ENCODE results near the gene ARHGEF2. TPM values are rescaled to one million over a fixed set of nuclear protein-coding genes. Genes with fewer than 3 reads are reported as not detected.

Gene ARHGEF2
- total and polyA plus RNA-seq, 2 of the 13 experiments (the other 11 are each of a cell fraction or from before 2014, with no cell fraction given) = 16.1 to 32.1 TPM

DNA sequence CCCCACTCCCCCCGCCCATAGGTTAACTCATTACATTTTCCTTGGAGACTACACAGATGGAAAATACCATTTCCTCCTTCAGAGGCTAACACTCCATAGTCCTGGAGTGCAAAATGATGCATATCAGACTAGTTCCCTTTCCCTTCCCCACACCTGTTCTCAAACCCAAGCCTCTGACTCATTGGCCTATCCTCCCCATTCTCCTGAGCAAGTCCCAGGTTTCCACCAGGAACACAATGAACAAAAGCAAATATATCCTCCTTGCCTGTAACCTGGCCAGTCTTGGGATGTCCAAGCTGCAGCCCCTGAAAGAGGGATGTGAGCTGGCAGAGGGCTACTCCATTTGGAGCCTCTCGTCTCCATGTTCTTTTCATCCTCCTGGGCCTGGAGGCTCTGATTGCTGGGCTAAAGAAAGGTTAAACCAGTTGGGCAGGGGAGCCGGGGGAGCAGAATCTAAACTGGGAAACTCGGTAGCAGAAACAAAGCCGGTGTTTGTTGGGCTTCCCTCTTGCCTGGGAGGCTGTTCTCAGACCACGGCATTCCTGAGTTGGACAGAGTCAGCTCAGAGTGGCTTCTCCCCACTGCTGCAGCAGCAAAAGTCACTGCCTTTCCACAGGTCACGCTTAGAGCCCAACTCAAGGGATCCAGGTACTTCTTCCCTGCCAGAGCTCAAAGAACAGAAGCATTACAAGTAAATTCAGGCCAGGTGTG, 28.5 kb upstream of the ARHGEF2 start:
- no peak for FAIRE-seq
- WGBS (ENCODE audit: low lambda C conversion rate) = 50% methylated on average over 6 of the region's 7 CpGs
- Histone ChIP-seq H3K27me3 (ENCODE audit: control insufficient read depth in 1 of 2, insufficient read depth in 2 of 2, low read length in 2 of 2) (no peaks in the 10 kb centered on the region), H4K20me1 (ENCODE audit: insufficient read depth, low read length) (no peaks in the 10 kb centered on the region), H3K27ac (ENCODE audit: extremely low read length, insufficient read depth, low read length) (peak overlapping the region; percentile 33), H3K36me3 (replicated peaks in 1 of 2; ENCODE audit: control insufficient read depth in 1 of 2, insufficient read depth in 2 of 2, low read length in 2 of 2) (peaks cover 11 to 21% of the 10 kb centered on the region in 2 experiments), H2AFZ (ENCODE audit: low read length) (no peak overlapping the region), H3K9ac (ENCODE audit: insufficient read depth, low read depth, low read length) (no peak overlapping the region), H3K4me3 (replicated peaks in 1 of 3; ENCODE audit: insufficient read depth in 1 of 3, low read depth in 2 of 3, low read length in 3 of 3) (no peak overlapping the region), H3K4me2 (ENCODE audit: low read depth, low read length) (0 out of 2 replicates have a peak overlapping the region, but pooled peaks have one; percentile 15), H3K79me2 (ENCODE audit: insufficient read depth, low read length) (no peaks in the 10 kb centered on the region), H3K4me1 (ENCODE audit: insufficient read depth, low read length) (peaks cover 59% of the 10 kb centered on the region), H3K9me3 (ENCODE audit: low read length) (no peaks in the 10 kb centered on the region)
- peak; percentile 12; the same call in 2 of the 3 replicates for ATAC-seq
- in situ Hi-C loops (cut with HindIII; ENCODE audit: extremely low pct_ligation_motif_present, low pct_unique_long_range_greater_than_20kb) = no loop called here
- intact Hi-C loops (cut with micrococcal nuclease; ENCODE audit: unreplicated experiment) = loop anchor here (10.0 kb wide), 1 partner anchor 58 kb away; the partner anchor contains the start of gene RAB25
- DNase-seq (ENCODE audit: low spot score) = no peak
- POLR2A ChIA-PET = no interaction called here
- CTCF ChIA-PET (ENCODE audit: low intra/inter-chr PET ratio, low total read pairs) = no interaction called here
- no TSS peak for BruUV-seq (replicated peaks)
- no peak for TF ChIP-seq ZNF543 (CRISPR knock-in tag; IDR thresholded peaks at IDR 0.05)
- TF ChIP-seq ZNF101 (CRISPR knock-in tag; IDR thresholded peaks at IDR 0.05; ENCODE audit: borderline replicate concordance, low read depth) = no peak
- TF ChIP-seq, protein P1, sequence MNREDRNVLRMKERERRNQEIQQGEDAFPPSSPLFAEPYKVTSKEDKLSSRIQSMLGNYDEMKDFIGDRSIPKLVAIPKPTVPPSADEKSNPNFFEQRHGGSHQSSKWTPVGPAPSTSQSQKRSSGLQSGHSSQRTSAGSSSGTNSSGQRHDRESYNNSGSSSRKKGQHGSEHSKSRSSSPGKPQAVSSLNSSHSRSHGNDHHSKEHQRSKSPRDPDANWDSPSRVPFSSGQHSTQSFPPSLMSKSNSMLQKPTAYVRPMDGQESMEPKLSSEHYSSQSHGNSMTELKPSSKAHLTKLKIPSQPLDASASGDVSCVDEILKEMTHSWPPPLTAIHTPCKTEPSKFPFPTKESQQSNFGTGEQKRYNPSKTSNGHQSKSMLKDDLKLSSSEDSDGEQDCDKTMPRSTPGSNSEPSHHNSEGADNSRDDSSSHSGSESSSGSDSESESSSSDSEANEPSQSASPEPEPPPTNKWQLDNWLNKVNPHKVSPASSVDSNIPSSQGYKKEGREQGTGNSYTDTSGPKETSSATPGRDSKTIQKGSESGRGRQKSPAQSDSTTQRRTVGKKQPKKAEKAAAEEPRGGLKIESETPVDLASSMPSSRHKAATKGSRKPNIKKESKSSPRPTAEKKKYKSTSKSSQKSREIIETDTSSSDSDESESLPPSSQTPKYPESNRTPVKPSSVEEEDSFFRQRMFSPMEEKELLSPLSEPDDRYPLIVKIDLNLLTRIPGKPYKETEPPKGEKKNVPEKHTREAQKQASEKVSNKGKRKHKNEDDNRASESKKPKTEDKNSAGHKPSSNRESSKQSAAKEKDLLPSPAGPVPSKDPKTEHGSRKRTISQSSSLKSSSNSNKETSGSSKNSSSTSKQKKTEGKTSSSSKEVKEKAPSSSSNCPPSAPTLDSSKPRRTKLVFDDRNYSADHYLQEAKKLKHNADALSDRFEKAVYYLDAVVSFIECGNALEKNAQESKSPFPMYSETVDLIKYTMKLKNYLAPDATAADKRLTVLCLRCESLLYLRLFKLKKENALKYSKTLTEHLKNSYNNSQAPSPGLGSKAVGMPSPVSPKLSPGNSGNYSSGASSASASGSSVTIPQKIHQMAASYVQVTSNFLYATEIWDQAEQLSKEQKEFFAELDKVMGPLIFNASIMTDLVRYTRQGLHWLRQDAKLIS (CRISPR knock-in tag; IDR thresholded peaks at IDR 0.05) = no peak
- TF ChIP-seq FOXJ3 (CRISPR knock-in tag; IDR thresholded peaks at IDR 0.05; ENCODE audit: borderline replicate concordance) = no peak
- TF ChIP-seq, protein P2, sequence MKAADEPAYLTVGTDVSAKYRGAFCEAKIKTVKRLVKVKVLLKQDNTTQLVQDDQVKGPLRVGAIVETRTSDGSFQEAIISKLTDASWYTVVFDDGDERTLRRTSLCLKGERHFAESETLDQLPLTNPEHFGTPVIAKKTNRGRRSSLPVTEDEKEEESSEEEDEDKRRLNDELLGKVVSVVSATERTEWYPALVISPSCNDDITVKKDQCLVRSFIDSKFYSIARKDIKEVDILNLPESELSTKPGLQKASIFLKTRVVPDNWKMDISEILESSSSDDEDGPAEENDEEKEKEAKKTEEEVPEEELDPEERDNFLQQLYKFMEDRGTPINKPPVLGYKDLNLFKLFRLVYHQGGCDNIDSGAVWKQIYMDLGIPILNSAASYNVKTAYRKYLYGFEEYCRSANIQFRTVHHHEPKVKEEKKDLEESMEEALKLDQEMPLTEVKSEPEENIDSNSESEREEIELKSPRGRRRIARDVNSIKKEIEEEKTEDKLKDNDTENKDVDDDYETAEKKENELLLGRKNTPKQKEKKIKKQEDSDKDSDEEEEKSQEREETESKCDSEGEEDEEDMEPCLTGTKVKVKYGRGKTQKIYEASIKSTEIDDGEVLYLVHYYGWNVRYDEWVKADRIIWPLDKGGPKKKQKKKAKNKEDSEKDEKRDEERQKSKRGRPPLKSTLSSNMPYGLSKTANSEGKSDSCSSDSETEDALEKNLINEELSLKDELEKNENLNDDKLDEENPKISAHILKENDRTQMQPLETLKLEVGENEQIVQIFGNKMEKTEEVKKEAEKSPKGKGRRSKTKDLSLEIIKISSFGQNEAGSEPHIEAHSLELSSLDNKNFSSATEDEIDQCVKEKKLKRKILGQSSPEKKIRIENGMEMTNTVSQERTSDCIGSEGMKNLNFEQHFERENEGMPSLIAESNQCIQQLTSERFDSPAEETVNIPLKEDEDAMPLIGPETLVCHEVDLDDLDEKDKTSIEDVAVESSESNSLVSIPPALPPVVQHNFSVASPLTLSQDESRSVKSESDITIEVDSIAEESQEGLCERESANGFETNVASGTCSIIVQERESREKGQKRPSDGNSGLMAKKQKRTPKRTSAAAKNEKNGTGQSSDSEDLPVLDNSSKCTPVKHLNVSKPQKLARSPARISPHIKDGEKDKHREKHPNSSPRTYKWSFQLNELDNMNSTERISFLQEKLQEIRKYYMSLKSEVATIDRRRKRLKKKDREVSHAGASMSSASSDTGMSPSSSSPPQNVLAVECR (CRISPR knock-in tag; IDR thresholded peaks at IDR 0.05; ENCODE audit: borderline replicate concordance) = no peak
- TF ChIP-seq, protein P3, sequence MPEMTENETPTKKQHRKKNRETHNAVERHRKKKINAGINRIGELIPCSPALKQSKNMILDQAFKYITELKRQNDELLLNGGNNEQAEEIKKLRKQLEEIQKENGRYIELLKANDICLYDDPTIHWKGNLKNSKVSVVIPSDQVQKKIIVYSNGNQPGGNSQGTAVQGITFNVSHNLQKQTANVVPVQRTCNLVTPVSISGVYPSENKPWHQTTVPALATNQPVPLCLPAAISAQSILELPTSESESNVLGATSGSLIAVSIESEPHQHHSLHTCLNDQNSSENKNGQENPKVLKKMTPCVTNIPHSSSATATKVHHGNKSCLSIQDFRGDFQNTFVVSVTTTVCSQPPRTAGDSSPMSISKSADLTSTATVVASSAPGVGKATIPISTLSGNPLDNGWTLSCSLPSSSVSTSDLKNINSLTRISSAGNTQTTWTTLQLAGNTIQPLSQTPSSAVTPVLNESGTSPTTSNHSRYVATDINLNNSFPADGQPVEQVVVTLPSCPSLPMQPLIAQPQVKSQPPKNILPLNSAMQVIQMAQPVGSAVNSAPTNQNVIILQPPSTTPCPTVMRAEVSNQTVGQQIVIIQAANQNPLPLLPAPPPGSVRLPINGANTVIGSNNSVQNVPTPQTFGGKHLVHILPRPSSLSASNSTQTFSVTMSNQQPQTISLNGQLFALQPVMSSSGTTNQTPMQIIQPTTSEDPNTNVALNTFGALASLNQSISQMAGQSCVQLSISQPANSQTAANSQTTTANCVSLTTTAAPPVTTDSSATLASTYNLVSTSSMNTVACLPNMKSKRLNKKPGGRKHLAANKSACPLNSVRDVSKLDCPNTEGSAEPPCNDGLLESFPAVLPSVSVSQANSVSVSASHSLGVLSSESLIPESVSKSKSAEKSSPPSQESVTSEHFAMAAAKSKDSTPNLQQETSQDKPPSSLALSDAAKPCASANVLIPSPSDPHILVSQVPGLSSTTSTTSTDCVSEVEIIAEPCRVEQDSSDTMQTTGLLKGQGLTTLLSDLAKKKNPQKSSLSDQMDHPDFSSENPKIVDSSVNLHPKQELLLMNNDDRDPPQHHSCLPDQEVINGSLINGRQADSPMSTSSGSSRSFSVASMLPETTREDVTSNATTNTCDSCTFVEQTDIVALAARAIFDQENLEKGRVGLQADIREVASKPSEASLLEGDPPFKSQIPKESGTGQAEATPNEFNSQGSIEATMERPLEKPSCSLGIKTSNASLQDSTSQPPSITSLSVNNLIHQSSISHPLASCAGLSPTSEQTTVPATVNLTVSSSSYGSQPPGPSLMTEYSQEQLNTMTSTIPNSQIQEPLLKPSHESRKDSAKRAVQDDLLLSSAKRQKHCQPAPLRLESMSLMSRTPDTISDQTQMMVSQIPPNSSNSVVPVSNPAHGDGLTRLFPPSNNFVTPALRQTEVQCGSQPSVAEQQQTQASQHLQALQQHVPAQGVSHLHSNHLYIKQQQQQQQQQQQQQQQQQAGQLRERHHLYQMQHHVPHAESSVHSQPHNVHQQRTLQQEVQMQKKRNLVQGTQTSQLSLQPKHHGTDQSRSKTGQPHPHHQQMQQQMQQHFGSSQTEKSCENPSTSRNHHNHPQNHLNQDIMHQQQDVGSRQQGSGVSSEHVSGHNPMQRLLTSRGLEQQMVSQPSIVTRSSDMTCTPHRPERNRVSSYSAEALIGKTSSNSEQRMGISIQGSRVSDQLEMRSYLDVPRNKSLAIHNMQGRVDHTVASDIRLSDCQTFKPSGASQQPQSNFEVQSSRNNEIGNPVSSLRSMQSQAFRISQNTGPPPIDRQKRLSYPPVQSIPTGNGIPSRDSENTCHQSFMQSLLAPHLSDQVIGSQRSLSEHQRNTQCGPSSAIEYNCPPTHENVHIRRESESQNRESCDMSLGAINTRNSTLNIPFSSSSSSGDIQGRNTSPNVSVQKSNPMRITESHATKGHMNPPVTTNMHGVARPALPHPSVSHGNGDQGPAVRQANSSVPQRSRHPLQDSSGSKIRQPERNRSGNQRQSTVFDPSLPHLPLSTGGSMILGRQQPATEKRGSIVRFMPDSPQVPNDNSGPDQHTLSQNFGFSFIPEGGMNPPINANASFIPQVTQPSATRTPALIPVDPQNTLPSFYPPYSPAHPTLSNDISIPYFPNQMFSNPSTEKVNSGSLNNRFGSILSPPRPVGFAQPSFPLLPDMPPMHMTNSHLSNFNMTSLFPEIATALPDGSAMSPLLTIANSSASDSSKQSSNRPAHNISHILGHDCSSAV (CRISPR knock-in tag; IDR thresholded peaks at IDR 0.05; ENCODE audit: borderline replicate concordance) = no peak

Measured in HepG2 (cell line).